ENCODE data around the gene SLC43A1.

- TF ChIP-seq CTCF (IDR thresholded peaks at IDR 0.05), result peak in 2 of 3 experiments; percentile 19 to 27
- TF ChIP-seq POLR2A (IDR thresholded peaks at IDR 0.05), result no peak
Measured at GRCh38 chr11:57480409-57481137, 34.9 kb downstream of the SLC43A1 start.
